ENCODE measurements around the gene ABTB2. TPM values are rescaled to one million over a fixed set of nuclear protein-coding genes. Genes with fewer than 3 reads are reported as not detected.
"Not testable (repeated sequence)": the region's sequence is repeated elsewhere in the genome, so short reads cannot be mapped to it uniquely, and the experiment has no call there.

ABTB2 gene
- total RNA-seq, 2 donors from 2014 or later = 27.0 to 27.4 TPM

GRCh38 chr11:34249439-34249838 lies 108.4 kb downstream of the ABTB2 start:
- no peak overlapping the region for H3K27ac ChIP-seq
- peaks cover 0 to 58% of the 10 kb centered on the region in 2 donors for H3K4me1 ChIP-seq
- H3K27me3 ChIP-seq = no peaks in the 10 kb centered on the region

GRCh38 chr11:34246511-34246910 lies 111.3 kb downstream of the ABTB2 start:
- DNase-seq (ENCODE audit: low spot score); H3K9me3 ChIP-seq; H3K27ac ChIP-seq; H3K27me3 ChIP-seq; H3K36me3 ChIP-seq; H3K4me3 ChIP-seq: not testable (repeated sequence)
- H3K4me1 ChIP-seq = peaks cover 0 to 68% of the 10 kb centered on the region in 2 donors

More at GRCh38 chr11:34249439-34249838, 108.4 kb downstream of the ABTB2 start:
- Histone ChIP-seq H3K9me3 (no peaks in the 10 kb centered on the region), H3K4me3 (no peak overlapping the region), H3K36me3 (no peaks in the 10 kb centered on the region)
- DNase-seq (ENCODE audit: low spot score) = no peak
- no peak for TF ChIP-seq CTCF (IDR thresholded peaks at IDR 0.05)

GRCh38 chr11:34245041-34245440 lies 112.8 kb downstream of the ABTB2 start:
- H3K9me3 ChIP-seq = no peaks in the 10 kb centered on the region
- H3K4me3 ChIP-seq = no peak overlapping the region
- no peak for TF ChIP-seq CTCF (IDR thresholded peaks at IDR 0.05)
- H3K36me3 ChIP-seq = no peaks in the 10 kb centered on the region
- H3K27me3 ChIP-seq = no peaks in the 10 kb centered on the region
- peaks cover 0 to 53% of the 10 kb centered on the region in 2 donors for H3K4me1 ChIP-seq
- no peak for DNase-seq (ENCODE audit: low spot score)
- H3K27ac ChIP-seq = peak overlapping the region in 1 of 2 donors; percentile 51

- Histone ChIP-seq H3K4me3 (no peak overlapping the region), H3K36me3 (no peaks in the 10 kb centered on the region), H3K27me3 (no peaks in the 10 kb centered on the region), H3K4me1 (peaks cover 0 to 42% of the 10 kb centered on the region in 2 donors), H3K9me3 (no peaks in the 10 kb centered on the region), H3K27ac (peak overlapping the region; percentile 51 to 68)
- DNase-seq (ENCODE audit: low spot score) = no peak
- TF ChIP-seq CTCF (IDR thresholded peaks at IDR 0.05) = no peak
These were observed 114.0 kb downstream of the ABTB2 start for GRCh38 chr11:34243600-34244464.

- no peak for DNase-seq (ENCODE audit: low spot score)
These were observed 115.7 kb downstream of the ABTB2 start for GRCh38 chr11:34242037-34242625.

More at GRCh38 chr11:34242037-34242625, 115.7 kb downstream of the ABTB2 start:
- Histone ChIP-seq H3K4me1 (peaks cover 0 to 42% of the 10 kb centered on the region in 2 donors), H3K27ac (peak overlapping the region; percentile 51 to 68), H3K27me3 (no peaks in the 10 kb centered on the region), H3K4me3 (no peak overlapping the region), H3K9me3 (no peaks in the 10 kb centered on the region), H3K36me3 (no peaks in the 10 kb centered on the region)
- no peak for TF ChIP-seq CTCF (IDR thresholded peaks at IDR 0.05)

All from right atrium auricular region (tissue), 2 donors.